ENCODE measurements around the gene DNAJB2. TPM values are rescaled to one million over a fixed set of nuclear protein-coding genes. Genes with fewer than 3 reads are reported as not detected.

Gene DNAJB2
- total RNA-seq, 2 experiments from 2014 or later = 49.9 to 58.7 TPM

DNA sequence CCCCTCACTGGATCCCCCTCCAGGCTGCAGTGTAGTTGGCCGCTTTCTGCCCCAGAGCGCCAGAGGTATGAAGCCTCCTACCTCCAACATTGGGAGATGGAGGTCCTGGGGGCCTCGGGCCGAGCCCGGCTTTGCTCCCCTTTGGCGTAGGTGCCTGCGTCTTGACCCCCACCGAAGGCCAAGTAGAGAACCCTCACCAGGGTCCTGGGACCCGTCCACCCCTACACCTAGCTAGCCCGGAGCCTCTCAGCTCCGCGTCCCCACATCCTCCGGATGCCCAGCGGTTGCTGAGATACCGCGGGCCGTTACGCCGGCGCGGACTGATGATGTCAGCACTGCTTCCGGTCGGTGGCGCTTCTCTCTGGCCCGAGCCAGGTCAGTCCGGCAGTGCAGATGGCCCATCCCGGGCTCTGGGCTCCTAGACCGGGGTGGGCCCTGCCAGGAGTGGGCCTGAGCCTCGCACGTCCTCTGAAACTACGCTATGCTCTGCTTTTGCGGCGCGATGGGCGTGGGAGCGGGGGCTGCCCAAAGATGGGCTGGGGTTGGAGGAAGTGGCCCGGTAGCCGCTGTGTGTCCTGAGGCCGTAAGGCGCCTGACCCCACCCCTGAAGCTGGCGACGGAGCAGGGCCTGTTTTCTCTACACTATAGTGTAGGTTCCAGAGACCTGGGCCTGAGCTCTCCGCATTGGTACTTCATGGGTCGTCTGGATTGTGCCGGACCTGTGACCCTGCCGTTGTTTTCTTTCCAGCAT lies 33.8 kb upstream of the DNAJB2 start, which contains the start of the genes GLB1L and STK16:
TSS of gene GLB1L (minus strand) at position 297 of the 751 bp plus-strand sequence. CDS start 1,871 bp downstream, outside the sequence.
TSS of gene STK16 (plus strand) at position 332 of the 751 bp plus-strand sequence. CDS start 521 bp downstream, outside the sequence.
- Histone ChIP-seq H2AFZ (ENCODE audit: low read length) (peak within 1 kb of the TSS; percentile 75), H3K4me3 (ENCODE audit: low read depth, low read length, poor library complexity, severe bottlenecking) (peak within 1 kb of the TSS; percentile 84), H3K36me3 (ENCODE audit: insufficient read depth, low read length) (peaks cover 33% of the 10 kb centered on the region), H3K4me1 (ENCODE audit: insufficient read depth, low read length, poor library complexity, severe bottlenecking) (peaks cover 54% of the 10 kb centered on the region), H3K9me3 (ENCODE audit: low read length) (no peaks in the 10 kb centered on the region), H3K79me2 (ENCODE audit: insufficient read depth, low read depth, low read length) (peaks cover 31% of the 10 kb centered on the region; the same call in 1 of the 2 replicates), H3K27ac (ENCODE audit: low read depth, low read length, poor library complexity, severe bottlenecking) (peak within 1 kb of the TSS; percentile 96), H4K20me1 (ENCODE audit: insufficient read depth, low read length) (no peaks in the 10 kb centered on the region), H3K9me2 (ENCODE audit: insufficient read depth, low read length) (no peaks in the 10 kb centered on the region), H3K4me2 (ENCODE audit: low read length) (peak within 1 kb of the TSS; percentile 93)
- POLR2A ChIA-PET = interaction anchor here (0.5 to 2.7 kb wide), 14 partner anchors 8 to 143 kb away, joined by 3 to 28 read pairs (median 4); partner anchors contain the start of genes ANKZF1, ATG9A, CNPPD1 and DNAJB2
- intact Hi-C loops (cut with micrococcal nuclease; ENCODE audit: unreplicated experiment) = loop anchor here (1.0 kb wide), 1 partner anchor 38 kb away; no protein-coding TSS in a partner anchor
- CTCF ChIA-PET (ENCODE audit: unreplicated experiment) = interaction anchor here (0.5 to 1.0 kb wide), 3 partner anchors 50 to 243 kb away, joined by 3 to 10 read pairs (median 3); no protein-coding TSS in a partner anchor
- peak; percentile 94 for DNase-seq (ENCODE audit: low spot score)
- TSS peak; percentile 85 for BruUV-seq (replicated peaks)
- TF ChIP-seq CTCF (conservative IDR thresholded peaks at IDR 0.05; ENCODE audit: low read length) = no peak
- TF ChIP-seq EZH2phosphoT487 (IDR thresholded peaks at IDR 0.05; ENCODE audit: borderline replicate concordance, low read depth, low read length) = no peak

- peaks cover 31% of the 10 kb centered on the region; the same call in 1 of the 2 replicates for H3K79me2 ChIP-seq (ENCODE audit: insufficient read depth, low read depth, low read length)
These were observed 33.3 kb upstream of the DNAJB2 start for GRCh38 chr2:219245899-219246230.

More at GRCh38 chr2:219245899-219246230, 33.3 kb upstream of the DNAJB2 start:
- Histone ChIP-seq H3K27ac (ENCODE audit: low read depth, low read length, poor library complexity, severe bottlenecking) (peak overlapping the region; percentile 96), H3K36me3 (ENCODE audit: insufficient read depth, low read length) (peaks cover 38% of the 10 kb centered on the region), H3K4me3 (ENCODE audit: low read depth, low read length, poor library complexity, severe bottlenecking) (peak overlapping the region; percentile 84), H3K4me1 (ENCODE audit: insufficient read depth, low read length, poor library complexity, severe bottlenecking) (peaks cover 59% of the 10 kb centered on the region), H4K20me1 (ENCODE audit: insufficient read depth, low read length) (no peaks in the 10 kb centered on the region), H3K9me3 (ENCODE audit: low read length) (no peaks in the 10 kb centered on the region), H2AFZ (ENCODE audit: low read length) (no peak overlapping the region), H3K4me2 (ENCODE audit: low read length) (peak overlapping the region; percentile 93), H3K9me2 (ENCODE audit: insufficient read depth, low read length) (no peaks in the 10 kb centered on the region)
- BruUV-seq (replicated peaks) = no TSS peak
- no peak for DNase-seq (ENCODE audit: low spot score)
- POLR2A ChIA-PET = interaction anchor here (0.5 to 2.7 kb wide), 11 partner anchors 8 to 142 kb away, joined by 3 to 28 read pairs (median 4); partner anchors contain the start of genes ANKZF1, ATG9A, DNAJB2 and DNPEP
- TF ChIP-seq EZH2phosphoT487 (IDR thresholded peaks at IDR 0.05; ENCODE audit: borderline replicate concordance, low read depth, low read length) = no peak
- TF ChIP-seq CTCF (conservative IDR thresholded peaks at IDR 0.05; ENCODE audit: low read length) = no peak
- CTCF ChIA-PET (ENCODE audit: unreplicated experiment) = interaction anchor here (0.5 to 1.0 kb wide), 2 partner anchors 71 to 243 kb away, joined by 3 to 10 read pairs; no protein-coding TSS in a partner anchor
- intact Hi-C loops (cut with micrococcal nuclease; ENCODE audit: unreplicated experiment) = loop anchor here (1.0 kb wide), 1 partner anchor 39 kb away; no protein-coding TSS in a partner anchor

All from OCI-LY7 (cell line).